Ishikawa (cell line): Measurements from ENCODE around the gene MT1X.

Source experiments
- CEBPB ChIP-seq: IDR thresholded peaks from 2 replicates; pipeline ENCODE4 v1.6.1; 2012
- CREB1 ChIP-seq: IDR thresholded peaks from 2 replicates; pipeline ENCODE4 v1.6.1; 2012; ENCODE audit warnings: low read depth
- RAD21 ChIP-seq: IDR thresholded peaks from 2 replicates; pipeline ENCODE4 v1.6.1; 2012; ENCODE audit warnings: low read depth
- TCF12 ChIP-seq: IDR thresholded peaks from 2 replicates; pipeline ENCODE4 v1.6.1; 2012; ENCODE audit warnings: low read depth
- YY1 ChIP-seq: IDR thresholded peaks from 2 replicates; pipeline ENCODE4 v1.6.1; 2012; ENCODE audit warnings: low read depth
- TF ChIP-seq, protein P1 (sequence below): IDR thresholded peaks from 2 replicates; pipeline ENCODE4 v1.6.1; 2012
- TF ChIP-seq, protein P2 (sequence below): IDR thresholded peaks from 2 replicates; pipeline ENCODE4 v1.6.1; 2012; ENCODE audit warnings: low read depth, mild to moderate bottlenecking

DNA sequence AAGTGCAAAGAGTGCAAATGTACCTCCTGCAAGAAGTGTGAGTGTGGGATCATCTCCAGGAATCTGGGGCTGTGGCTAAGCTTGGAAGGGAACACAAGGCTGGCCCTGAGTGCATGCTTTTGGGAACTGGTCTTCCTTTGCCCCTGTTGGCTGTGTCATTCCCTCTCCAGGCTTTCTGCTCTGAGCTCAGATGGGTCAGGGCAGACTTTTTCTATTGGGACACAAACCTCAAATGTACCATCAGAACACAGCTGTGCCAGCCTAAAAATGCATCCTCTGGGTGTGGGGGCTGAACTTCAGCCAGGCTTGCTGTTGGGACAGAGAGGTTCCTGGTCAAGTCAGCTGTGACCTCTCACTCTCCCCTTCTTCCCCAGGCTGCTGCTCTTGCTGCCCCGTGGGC, 29.7 kb upstream of the MT1X start:
- TF ChIP-seq YY1: no peak
- no peak for TF ChIP-seq TCF12
- TF ChIP-seq, protein P1, sequence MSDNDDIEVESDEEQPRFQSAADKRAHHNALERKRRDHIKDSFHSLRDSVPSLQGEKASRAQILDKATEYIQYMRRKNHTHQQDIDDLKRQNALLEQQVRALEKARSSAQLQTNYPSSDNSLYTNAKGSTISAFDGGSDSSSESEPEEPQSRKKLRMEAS: no peak
- no peak for TF ChIP-seq RAD21
- TF ChIP-seq CEBPB: no peak
- TF ChIP-seq, protein P2, sequence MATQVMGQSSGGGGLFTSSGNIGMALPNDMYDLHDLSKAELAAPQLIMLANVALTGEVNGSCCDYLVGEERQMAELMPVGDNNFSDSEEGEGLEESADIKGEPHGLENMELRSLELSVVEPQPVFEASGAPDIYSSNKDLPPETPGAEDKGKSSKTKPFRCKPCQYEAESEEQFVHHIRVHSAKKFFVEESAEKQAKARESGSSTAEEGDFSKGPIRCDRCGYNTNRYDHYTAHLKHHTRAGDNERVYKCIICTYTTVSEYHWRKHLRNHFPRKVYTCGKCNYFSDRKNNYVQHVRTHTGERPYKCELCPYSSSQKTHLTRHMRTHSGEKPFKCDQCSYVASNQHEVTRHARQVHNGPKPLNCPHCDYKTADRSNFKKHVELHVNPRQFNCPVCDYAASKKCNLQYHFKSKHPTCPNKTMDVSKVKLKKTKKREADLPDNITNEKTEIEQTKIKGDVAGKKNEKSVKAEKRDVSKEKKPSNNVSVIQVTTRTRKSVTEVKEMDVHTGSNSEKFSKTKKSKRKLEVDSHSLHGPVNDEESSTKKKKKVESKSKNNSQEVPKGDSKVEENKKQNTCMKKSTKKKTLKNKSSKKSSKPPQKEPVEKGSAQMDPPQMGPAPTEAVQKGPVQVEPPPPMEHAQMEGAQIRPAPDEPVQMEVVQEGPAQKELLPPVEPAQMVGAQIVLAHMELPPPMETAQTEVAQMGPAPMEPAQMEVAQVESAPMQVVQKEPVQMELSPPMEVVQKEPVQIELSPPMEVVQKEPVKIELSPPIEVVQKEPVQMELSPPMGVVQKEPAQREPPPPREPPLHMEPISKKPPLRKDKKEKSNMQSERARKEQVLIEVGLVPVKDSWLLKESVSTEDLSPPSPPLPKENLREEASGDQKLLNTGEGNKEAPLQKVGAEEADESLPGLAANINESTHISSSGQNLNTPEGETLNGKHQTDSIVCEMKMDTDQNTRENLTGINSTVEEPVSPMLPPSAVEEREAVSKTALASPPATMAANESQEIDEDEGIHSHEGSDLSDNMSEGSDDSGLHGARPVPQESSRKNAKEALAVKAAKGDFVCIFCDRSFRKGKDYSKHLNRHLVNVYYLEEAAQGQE: no peak
- no peak for TF ChIP-seq CREB1
